GM23248 (cell line): ENCODE measurements around the gene TBX19.

Experiments used
- EZH2 ChIP-seq: fragments of 200-600 bp; sonication (generic); IDR thresholded peaks from 2 replicates; pipeline ENCODE4 v1.6.1; 2018; ENCODE audit warnings: antibody characterized with exemption, mild to moderate bottlenecking; ENCODE audit not compliant: insufficient read depth, poor library complexity, severe bottlenecking
- EZH2phosphoT487 ChIP-seq: fragments of 200-600 bp; sonication (generic); IDR thresholded peaks from 2 replicates; pipeline ENCODE4 v1.6.1; 2018; ENCODE audit warnings: antibody characterized with exemption, moderate library complexity, mild to moderate bottlenecking, low read depth; ENCODE audit not compliant: insufficient read depth

GRCh38 chr1:168256164-168256563 is 24.5 kb upstream of the TBX19 start:
- TF ChIP-seq EZH2phosphoT487, result no peak
- TF ChIP-seq EZH2, result no peak
